Stimulated activated CD8-positive, alpha-beta memory T cell treated with anti-CD3 and anti-CD28 coated beads, Interleukin-2, amount 100 ng/mL, for 1 hour (primary cell): ENCODE results near the gene SNU13.
"Not testable (repeated sequence)": the region's sequence is repeated elsewhere in the genome, so short reads cannot be mapped to it uniquely, and the experiment has no call there.

Source experiments
- DNase-seq, 2 donors: peaks; one replicate each; pipeline ENCODE4 v3.0.0-alpha.2; 2020; ENCODE audit warnings: low read depth in 2 of 2

Gene SNU13

GRCh38 chr22:41682033-41682807 lies 6.4 kb downstream of the SNU13 start:
- DNase-seq, result peak; percentile 72 to 76

GRCh38 chr22:41681616-41682015 lies 7.1 kb downstream of the SNU13 start:
- DNase-seq, result no peak

GRCh38 chr22:41676134-41676533 lies 12.5 kb downstream of the SNU13 start:
- no peak for DNase-seq

- DNase-seq, result no peak
Measured at GRCh38 chr22:41674846-41675340, 13.8 kb downstream of the SNU13 start.

- DNase-seq, result no peak
Measured at GRCh38 chr22:41672780-41673509, 15.7 kb downstream of the SNU13 start.

GRCh38 chr22:41672096-41672495 lies 16.6 kb downstream of the SNU13 start:
- DNase-seq, result not testable (repeated sequence)

- no peak for DNase-seq
Measured at GRCh38 chr22:41668971-41669911, 19.4 kb downstream of the SNU13 start.

- DNase-seq, result no peak
Measured at GRCh38 chr22:41664951-41665350, 23.7 kb downstream of the SNU13 start.

GRCh38 chr22:41664490-41664889 lies 24.2 kb downstream of the SNU13 start:
- no peak for DNase-seq

GRCh38 chr22:41663594-41663993 lies 25.1 kb downstream of the SNU13 start:
- not testable (repeated sequence) for DNase-seq

- no peak for DNase-seq
Measured at GRCh38 chr22:41661713-41662112, 27.0 kb downstream of the SNU13 start.

- DNase-seq, result no peak
Measured at GRCh38 chr22:41661088-41661487, 27.6 kb downstream of the SNU13 start.

GRCh38 chr22:41660416-41660815 lies 28.3 kb downstream of the SNU13 start:
- DNase-seq, result no peak

- no peak for DNase-seq
Measured at GRCh38 chr22:41659941-41660340, 28.7 kb downstream of the SNU13 start.

GRCh38 chr22:41658869-41659268 lies 29.8 kb downstream of the SNU13 start:
- no peak for DNase-seq

GRCh38 chr22:41657709-41658108 lies 31.0 kb downstream of the SNU13 start:
- no peak for DNase-seq

- DNase-seq, result no peak
Measured at GRCh38 chr22:41656556-41656955, 32.1 kb downstream of the SNU13 start.

- DNase-seq, result no peak
Measured at GRCh38 chr22:41654322-41654721, 34.3 kb downstream of the SNU13 start.

GRCh38 chr22:41650821-41651220 lies 37.8 kb downstream of the SNU13 start:
- DNase-seq, result no peak

GRCh38 chr22:41650229-41650628 lies 38.4 kb downstream of the SNU13 start:
- no peak for DNase-seq

GRCh38 chr22:41648432-41648831 lies 40.2 kb downstream of the SNU13 start:
- DNase-seq, result no peak

GRCh38 chr22:41647771-41648170 lies 40.9 kb downstream of the SNU13 start:
- DNase-seq, result no peak
